Activated naive CD4-positive, alpha-beta T cell treated with anti-CD3 and anti-CD28 coated beads, Interleukin-2, amount 50 U/mL, for 24 hours (primary cell): Measurements from ENCODE around the gene FOXA3.

Source experiments
- H3K27ac Mint-ChIP-seq: one replicate; pipeline ENCODE4 v1.8.0; 2021; ENCODE audit warnings: mild to moderate bottlenecking, mixed read lengths
- H3K27me3 Mint-ChIP-seq: one replicate; pipeline ENCODE4 v1.8.0; 2021; ENCODE audit warnings: mixed read lengths
- H3K36me3 Mint-ChIP-seq: one replicate; pipeline ENCODE4 v1.8.0; 2021; ENCODE audit warnings: mixed read lengths
- H3K4me1 Mint-ChIP-seq: one replicate; pipeline ENCODE4 v1.8.0; 2021; ENCODE audit warnings: mixed read lengths
- H3K4me3 Mint-ChIP-seq: one replicate; pipeline ENCODE4 v1.8.0; 2021; ENCODE audit warnings: mild to moderate bottlenecking, mixed read lengths
- H3K9me3 Mint-ChIP-seq: one replicate; pipeline ENCODE4 v1.8.0; 2021; ENCODE audit warnings: mixed read lengths

The FOXA3 gene

GRCh38 chr19:45863840-45864628 lies at the start of gene FOXA3:
FOXA3 (plus strand) TSS chr19:45864326; CDS start chr19:45864457, 131 bp downstream.
- Mint-ChIP-seq H3K27me3 (peaks cover 13% of the 10 kb centered on the region), H3K36me3 (peaks cover 2% of the 10 kb centered on the region), H3K9me3 (no peaks in the 10 kb centered on the region), H3K4me1 (peaks cover 25% of the 10 kb centered on the region), H3K4me3 (peak within 1 kb of the TSS; percentile 94), H3K27ac (peak within 1 kb of the TSS; percentile 94)

DNA sequence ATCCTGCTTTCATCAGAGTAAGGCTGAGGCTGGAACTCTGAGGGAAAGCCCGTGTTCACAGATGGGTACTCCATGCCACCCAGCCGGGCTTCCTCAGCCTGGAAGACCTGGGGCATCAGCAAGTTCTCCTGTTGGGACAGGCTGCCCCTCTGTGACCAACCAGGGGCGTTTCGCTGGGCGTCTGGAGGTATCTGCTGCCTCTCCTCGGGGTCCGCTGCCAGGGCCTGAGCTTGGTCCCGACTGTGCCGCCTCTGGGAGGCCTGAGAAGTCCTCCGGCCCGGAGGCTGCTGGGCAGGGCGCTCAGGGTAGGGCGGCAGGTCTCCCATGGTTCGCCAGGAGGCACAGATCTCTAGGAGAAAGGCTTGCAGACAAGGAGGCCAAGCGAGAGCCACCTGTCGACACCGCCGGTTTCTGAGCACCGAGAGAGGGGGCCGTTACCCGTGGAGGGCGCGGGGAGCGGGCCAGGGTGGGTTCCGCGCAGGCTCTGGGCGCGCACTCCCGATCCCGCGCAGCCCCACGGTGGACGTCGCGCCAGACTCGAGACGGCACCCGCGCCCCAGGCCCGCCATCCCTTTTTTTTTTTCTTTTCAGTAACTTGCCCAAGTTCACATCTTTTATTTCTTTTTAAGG lies 49.2 kb upstream of the FOXA3 start, which contains the start of gene RSPH6A:
Gene RSPH6A, minus strand, starts transcription at position 458 of the 630 bp plus-strand sequence. Its CDS starts 132 bp downstream, at position 326.
- H3K27me3 Mint-ChIP-seq, result peaks cover 4% of the 10 kb centered on the region
- H3K4me3 Mint-ChIP-seq, result peak within 1 kb of the TSS; percentile 4
- peaks cover 3% of the 10 kb centered on the region for H3K4me1 Mint-ChIP-seq
- H3K36me3 Mint-ChIP-seq, result no peaks in the 10 kb centered on the region
- no peak within 1 kb of the TSS for H3K27ac Mint-ChIP-seq
- no peaks in the 10 kb centered on the region for H3K9me3 Mint-ChIP-seq

DNA sequence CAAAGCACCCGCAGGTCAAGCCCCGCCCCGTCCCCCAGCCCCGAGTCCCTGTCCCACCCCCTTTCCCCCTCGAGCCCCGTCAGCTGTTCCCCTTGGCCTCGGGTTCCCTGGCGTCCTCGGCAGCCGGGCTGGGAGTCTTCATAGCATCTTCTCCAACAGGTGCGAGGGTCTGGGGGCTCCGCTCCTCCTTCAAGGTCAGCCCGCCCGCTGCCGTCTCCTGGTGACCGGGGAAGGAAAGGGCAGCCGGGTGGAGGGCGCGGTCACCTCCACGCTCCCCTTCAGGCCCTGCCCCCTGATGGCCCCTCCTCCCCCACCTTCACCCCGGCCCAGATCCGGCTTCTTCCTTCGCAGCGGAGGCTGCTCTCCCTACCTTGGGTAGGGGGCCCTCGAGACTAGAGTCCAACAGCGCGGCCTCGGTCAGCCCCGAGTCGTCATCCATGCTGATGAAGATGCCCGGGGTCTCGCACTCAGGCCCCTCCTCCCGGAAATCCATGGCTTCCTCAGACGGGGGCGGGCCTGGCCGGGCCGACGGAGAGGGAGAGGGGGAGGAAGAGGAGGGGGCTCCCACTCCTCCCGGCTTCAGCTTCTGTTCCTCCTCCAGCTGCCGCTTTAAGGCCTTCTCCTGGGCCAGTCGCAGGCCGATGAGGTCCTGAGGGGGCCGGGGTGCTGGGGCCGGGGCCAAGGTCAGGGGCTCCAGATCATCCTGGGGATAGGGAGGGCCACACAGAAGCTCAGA lies 48.5 kb upstream of the FOXA3 start:
- peaks cover 4% of the 10 kb centered on the region for H3K27me3 Mint-ChIP-seq
- H3K4me3 Mint-ChIP-seq, result peak overlapping the region; percentile 4
- H3K27ac Mint-ChIP-seq, result no peak overlapping the region
- peaks cover 3% of the 10 kb centered on the region for H3K4me1 Mint-ChIP-seq
- H3K9me3 Mint-ChIP-seq, result no peaks in the 10 kb centered on the region
- H3K36me3 Mint-ChIP-seq, result no peaks in the 10 kb centered on the region

DNA sequence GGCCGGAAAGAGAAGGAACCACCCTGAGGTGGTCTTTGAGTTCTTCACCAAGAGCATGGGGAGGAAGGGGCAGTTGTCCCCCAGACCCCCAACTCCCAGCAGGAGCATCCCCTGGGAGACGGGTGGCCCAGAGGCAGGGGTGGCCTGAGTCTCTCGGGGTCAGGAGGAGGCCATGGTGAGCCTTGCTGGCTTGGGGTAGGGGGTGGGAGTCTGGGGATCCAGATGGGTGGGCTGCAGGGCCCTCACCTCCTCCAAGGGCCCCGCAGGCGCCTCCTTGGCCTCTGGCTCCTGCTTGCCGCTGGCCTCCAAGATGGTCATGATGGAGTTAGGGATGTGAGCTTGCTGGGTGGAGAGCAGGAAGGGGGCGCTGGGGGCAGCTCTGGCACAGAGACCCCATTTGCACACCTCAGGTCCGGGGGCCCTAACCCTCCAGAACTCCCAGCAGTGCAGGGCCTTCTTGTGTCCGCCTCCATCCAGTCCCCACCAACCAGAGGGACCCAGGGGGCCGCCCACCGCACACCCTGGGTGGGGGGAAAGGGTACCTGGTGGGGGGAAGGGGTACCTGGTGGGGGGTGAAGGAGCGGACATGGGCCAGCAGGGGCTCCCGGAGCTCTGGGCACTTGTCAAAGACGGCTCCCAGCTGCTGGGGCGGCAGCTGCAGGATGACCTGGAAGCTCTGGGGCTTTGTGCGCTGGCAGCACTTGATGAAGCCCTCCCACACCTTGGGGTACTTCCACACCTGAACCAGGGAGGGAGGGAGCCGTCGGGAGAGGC lies 47.7 kb upstream of the FOXA3 start:
- Mint-ChIP-seq H3K4me3 (no peak overlapping the region), H3K27ac (no peak overlapping the region), H3K9me3 (no peaks in the 10 kb centered on the region), H3K4me1 (peaks cover 3% of the 10 kb centered on the region), H3K27me3 (peaks cover 4% of the 10 kb centered on the region), H3K36me3 (no peaks in the 10 kb centered on the region)

DNA sequence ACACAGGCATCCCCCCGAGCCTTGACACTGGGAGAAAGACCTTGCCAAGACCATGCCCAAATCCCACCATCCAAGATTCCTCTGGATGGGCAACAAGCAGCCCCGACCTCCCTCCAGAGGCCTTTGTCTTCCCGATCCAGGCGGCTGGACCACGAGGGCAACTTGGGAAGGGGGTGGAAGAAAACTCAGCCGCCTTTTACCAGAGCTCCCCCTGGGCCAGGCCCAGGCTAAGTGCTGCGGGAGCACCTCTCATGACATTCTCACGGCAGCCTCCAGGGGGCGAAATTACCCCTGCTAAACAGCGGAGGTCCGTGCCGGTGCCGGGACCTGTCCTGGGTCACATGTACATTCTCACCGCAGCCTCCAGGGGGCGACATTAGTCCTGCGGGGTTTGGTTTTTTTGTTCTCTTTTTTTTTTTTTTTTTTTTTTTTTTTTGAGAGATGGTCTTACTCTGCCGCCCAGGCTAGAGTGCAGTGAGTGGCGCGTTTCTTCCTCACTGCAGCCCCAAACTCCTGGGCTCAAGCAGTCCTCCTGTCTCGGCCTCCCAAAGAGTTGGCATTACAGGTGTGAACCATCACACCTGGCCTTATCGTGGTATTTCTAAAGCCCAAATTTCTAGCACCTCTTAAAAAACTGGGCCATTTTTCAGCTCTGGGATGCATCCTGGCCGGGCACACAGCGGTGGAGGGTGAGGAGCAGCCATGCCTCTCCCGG lies 47.0 kb upstream of the FOXA3 start:
- no peak overlapping the region for H3K4me3 Mint-ChIP-seq

GRCh38 chr19:45817725-45818301 lies 46.3 kb upstream of the FOXA3 start:
- Mint-ChIP-seq H3K9me3 (no peaks in the 10 kb centered on the region), H3K36me3 (no peaks in the 10 kb centered on the region), H3K4me3 (no peak overlapping the region), H3K27ac (no peak overlapping the region), H3K4me1 (peaks cover 3% of the 10 kb centered on the region), H3K27me3 (peaks cover 4% of the 10 kb centered on the region)

More for the DNA sequence above, 47.0 kb upstream of the FOXA3 start:
- no peak overlapping the region for H3K27ac Mint-ChIP-seq
- peaks cover 3% of the 10 kb centered on the region for H3K4me1 Mint-ChIP-seq
- H3K9me3 Mint-ChIP-seq, result no peaks in the 10 kb centered on the region
- peaks cover 4% of the 10 kb centered on the region for H3K27me3 Mint-ChIP-seq
- no peaks in the 10 kb centered on the region for H3K36me3 Mint-ChIP-seq

DNA sequence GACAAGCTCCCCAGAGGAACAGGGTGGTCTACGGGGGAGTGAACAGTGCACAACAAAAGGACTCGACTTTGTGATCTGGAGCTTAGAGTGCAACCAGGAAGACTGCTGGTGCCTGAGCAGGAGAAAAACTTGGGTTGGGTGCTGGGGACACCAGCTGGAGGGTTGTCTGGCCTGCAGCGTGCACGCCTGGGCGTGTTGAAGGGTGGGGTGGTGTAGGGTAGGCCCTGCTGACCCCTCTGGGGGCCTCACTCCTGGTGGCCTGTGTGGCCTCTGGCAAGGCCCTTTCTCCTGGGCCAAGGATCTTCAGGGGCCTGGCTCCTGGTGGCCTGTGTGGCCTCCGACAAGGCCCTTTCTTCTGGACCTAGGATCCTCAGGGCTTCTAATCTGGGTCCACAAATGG lies 44.4 kb upstream of the FOXA3 start:
- Mint-ChIP-seq H3K27ac (no peak overlapping the region), H3K4me3 (no peak overlapping the region), H3K36me3 (peaks cover 5% of the 10 kb centered on the region), H3K9me3 (no peaks in the 10 kb centered on the region), H3K27me3 (no peaks in the 10 kb centered on the region), H3K4me1 (peaks cover 6% of the 10 kb centered on the region)

- Mint-ChIP-seq H3K9me3 (no peaks in the 10 kb centered on the region), H3K36me3 (peaks cover 5% of the 10 kb centered on the region), H3K4me1 (peaks cover 6% of the 10 kb centered on the region), H3K4me3 (no peak overlapping the region), H3K27ac (no peak overlapping the region), H3K27me3 (no peaks in the 10 kb centered on the region)
Observed at GRCh38 chr19:45820413-45821102, 43.6 kb upstream of the FOXA3 start.

DNA sequence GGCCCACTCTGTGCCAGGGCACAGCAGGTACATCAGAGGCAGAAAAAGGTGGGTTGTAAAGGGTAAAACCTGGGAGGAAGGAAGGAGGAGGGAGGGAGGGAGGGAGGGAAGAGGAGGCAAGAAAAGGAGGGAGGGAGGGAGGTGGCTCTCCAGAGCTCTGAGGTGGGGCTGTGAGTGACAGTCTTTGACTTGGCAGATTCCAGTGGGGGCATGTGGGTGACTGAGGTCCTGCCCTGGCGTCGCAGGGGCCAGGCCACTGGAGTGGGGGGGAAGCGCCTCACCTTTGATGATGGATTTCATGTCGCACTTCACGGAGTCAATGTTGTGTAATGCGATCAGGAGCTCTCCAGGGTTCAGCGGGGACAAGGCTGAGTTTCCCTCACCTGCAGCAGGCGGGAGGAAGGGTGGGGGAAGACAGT lies 43.0 kb upstream of the FOXA3 start:
- no peak overlapping the region for H3K4me3 Mint-ChIP-seq
- H3K27ac Mint-ChIP-seq, result no peak overlapping the region
- no peaks in the 10 kb centered on the region for H3K27me3 Mint-ChIP-seq
- peaks cover 5% of the 10 kb centered on the region for H3K36me3 Mint-ChIP-seq
- H3K9me3 Mint-ChIP-seq, result no peaks in the 10 kb centered on the region
- H3K4me1 Mint-ChIP-seq, result peaks cover 6% of the 10 kb centered on the region

DNA sequence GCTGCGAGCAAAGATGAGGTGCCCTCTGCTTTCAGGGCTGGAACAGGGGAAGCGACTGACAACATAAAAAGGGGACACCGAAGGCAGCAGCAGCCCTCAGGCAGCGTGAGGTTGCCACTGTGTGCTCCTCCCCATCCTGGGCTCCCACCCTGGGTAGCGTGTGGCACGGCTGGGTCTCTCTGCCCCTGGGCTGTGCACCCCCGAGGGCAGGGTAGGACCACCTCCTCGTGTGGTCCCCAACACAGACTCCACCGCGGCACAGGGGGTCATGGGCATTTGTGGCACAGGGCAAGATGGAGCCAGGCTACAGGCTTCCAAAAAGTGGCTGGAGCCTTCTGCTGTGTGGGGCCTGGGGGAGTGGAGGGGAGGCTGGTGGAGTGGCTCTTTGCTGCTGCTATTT lies 42.6 kb upstream of the FOXA3 start:
- Mint-ChIP-seq H3K27me3 (no peaks in the 10 kb centered on the region), H3K4me3 (no peak overlapping the region), H3K9me3 (no peaks in the 10 kb centered on the region), H3K27ac (no peak overlapping the region), H3K36me3 (peaks cover 5% of the 10 kb centered on the region), H3K4me1 (peaks cover 6% of the 10 kb centered on the region)

DNA sequence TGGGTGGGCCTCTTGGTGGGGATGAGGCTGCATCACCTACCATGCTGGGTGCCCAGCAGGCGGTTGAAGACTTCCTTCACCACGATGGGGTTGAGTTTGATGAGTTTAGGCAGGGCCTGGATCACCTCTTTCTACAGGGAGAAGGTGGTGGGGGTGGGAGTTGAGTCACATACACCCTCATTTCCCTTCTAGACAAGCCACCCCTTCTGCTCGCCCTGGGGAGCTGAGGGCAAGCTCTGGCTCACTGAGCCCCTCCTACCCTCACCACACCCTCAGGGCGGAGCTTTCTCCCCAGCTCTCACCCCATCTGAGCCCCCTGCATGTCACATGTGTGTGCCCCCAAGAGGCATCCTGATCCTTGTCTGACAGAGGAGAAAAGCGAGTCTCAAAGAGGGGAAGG lies 41.4 kb upstream of the FOXA3 start:
- Mint-ChIP-seq H3K36me3 (peaks cover 5% of the 10 kb centered on the region), H3K27me3 (no peaks in the 10 kb centered on the region), H3K4me3 (no peak overlapping the region), H3K27ac (no peak overlapping the region), H3K4me1 (peaks cover 3% of the 10 kb centered on the region), H3K9me3 (no peaks in the 10 kb centered on the region)

- Mint-ChIP-seq H3K4me3 (no peak overlapping the region), H3K27ac (no peak overlapping the region), H3K4me1 (peaks cover 3% of the 10 kb centered on the region), H3K36me3 (peaks cover 7% of the 10 kb centered on the region), H3K27me3 (no peaks in the 10 kb centered on the region), H3K9me3 (no peaks in the 10 kb centered on the region)
Observed at GRCh38 chr19:45823182-45823581, 40.9 kb upstream of the FOXA3 start.

GRCh38 chr19:45824041-45824471 lies 40.1 kb upstream of the FOXA3 start:
- H3K27ac Mint-ChIP-seq, result no peak overlapping the region

More at GRCh38 chr19:45824041-45824471, 40.1 kb upstream of the FOXA3 start:
- peaks cover 12% of the 10 kb centered on the region for H3K36me3 Mint-ChIP-seq
- no peak overlapping the region for H3K4me3 Mint-ChIP-seq
- H3K9me3 Mint-ChIP-seq, result no peaks in the 10 kb centered on the region
- H3K27me3 Mint-ChIP-seq, result no peaks in the 10 kb centered on the region
- H3K4me1 Mint-ChIP-seq, result peaks cover 3% of the 10 kb centered on the region
